NCI-H1105 treated with DMSO at 0.1 percent for 48 hours (cell line): ENCODE measurements around the gene SLC44A4.
A peak's percentile ranks its signal among the peaks of the same experiment; 100 is the strongest.
"Not testable (repeated sequence)": the region's sequence is repeated elsewhere in the genome, so short reads cannot be mapped to it uniquely, and the experiment has no call there.

Source experiments
- DNase-seq: peaks from one replicate; lab custom pipeline; 2025; lab: John Stamatoyannopoulos, UW

The SLC44A4 gene

DNA sequence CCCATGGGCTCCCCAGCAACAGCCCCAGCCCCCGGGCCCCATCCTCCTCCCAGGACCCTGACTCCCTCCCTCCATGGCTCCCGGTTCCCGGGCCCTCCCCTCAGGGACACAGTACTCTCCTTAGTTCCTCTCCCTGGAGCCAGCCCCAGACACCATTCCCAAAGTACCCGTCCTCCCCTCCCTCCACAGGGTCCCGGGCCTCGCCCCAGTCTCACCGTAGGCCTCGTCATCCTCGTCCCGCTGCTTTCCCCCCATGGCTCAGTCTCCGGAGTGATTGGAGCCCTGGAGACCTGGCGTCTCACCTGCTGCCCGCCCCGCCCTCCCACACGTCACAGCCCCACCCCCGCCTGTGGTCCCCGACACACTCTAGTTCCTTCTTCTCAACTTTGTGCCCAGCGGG, at the start of gene SLC44A4:
TSS of gene SLC44A4 (minus strand) at position 272 of the 400 bp plus-strand sequence. CDS start at position 255, 17 bp downstream.
- no peak for DNase-seq

DNA sequence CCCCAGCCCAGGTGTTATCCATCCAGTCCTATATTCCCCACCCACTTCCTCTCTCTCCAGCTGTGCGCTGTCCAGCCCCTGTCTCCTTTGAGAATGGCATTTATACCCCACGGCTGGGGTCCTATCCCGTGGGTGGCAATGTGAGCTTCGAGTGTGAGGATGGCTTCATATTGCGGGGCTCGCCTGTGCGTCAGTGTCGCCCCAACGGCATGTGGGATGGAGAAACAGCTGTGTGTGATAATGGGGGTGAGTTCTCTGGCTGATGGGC, 49.8 kb upstream of the SLC44A4 start:
- no peak for DNase-seq

DNA sequence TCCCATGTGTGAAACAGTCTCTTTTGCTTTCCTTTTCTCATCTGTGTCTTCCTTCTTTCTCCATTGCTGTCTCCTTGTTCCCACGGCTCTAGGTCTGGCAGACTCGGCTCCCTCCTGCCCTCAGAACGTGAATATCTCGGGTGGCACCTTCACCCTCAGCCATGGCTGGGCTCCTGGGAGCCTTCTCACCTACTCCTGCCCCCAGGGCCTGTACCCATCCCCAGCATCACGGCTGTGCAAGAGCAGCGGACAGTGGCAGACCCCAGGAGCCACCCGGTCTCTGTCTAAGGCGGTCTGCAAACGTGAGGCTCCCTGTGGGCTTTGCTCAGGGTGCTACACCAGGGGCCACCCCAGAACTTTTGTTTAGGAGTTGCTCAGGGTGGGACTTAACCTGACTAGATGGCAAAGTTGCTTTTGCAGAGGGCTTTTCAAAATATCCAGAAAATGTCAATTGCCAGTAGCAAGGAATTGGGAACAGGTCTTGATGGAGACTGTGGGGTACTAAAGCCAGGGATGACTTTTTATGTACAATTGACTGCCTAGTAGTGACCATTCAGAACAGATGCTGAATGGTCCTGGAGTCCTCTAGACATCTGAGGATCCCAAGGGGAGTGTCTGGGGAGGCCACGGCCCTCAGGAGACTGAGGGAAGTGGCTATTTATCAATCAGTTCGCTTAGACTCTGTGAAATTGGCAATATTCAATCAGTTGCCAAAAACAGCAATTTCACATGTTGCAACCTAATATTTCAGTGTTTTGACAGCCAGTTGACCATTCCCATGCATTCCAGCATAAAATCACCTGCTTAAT, 49.3 kb upstream of the SLC44A4 start:
- no peak for DNase-seq

GRCh38 chr6:31927242-31927862, 48.6 kb upstream of the SLC44A4 start, which contains the start of gene C2:
Gene C2 (plus strand): TSS chr6:31927717. CDS start chr6:31927753, 36 bp downstream.
- no peak for DNase-seq

GRCh38 chr6:31922942-31923341, 44.1 kb upstream of the SLC44A4 start:
- peak; percentile 41 for DNase-seq

- no peak for DNase-seq
Observed at GRCh38 chr6:31920811-31921210, 42.0 kb upstream of the SLC44A4 start.

DNA sequence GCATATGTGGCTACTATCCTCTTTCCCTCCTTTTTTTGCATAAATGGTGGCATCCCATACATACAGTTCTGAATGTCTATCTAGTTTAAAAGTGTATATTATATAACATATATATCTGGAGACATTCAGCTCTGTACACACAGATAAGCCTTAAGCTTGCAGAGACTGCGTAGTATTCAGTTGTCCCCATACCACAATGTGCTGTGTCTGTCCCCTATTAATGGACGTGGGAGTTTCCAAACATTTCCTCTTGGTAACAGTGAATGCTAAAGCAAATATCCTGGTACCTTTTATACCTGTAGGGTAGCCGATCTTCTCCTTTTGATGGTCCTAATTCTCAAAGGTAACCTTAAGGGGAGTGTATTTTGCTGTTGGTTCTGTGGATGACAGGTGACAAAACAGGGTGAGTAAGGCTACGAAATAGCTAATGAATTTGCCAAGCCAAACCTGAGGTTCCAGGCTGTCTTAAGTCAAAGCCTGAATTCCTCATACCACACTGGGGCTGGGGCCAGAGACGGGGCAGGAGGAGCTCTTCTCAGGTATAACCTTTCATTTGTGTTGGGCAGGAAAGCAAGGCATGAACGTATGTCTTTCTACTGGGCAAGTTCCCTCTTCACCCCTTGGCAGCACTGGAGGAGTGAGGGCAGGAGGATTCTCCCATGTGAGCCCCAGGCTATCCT, 41.0 kb upstream of the SLC44A4 start:
- no peak for DNase-seq

- no peak for DNase-seq
Observed at GRCh38 chr6:31918069-31918720, 39.4 kb upstream of the SLC44A4 start.

GRCh38 chr6:31915756-31916155, 37.0 kb upstream of the SLC44A4 start:
- no peak for DNase-seq

- DNase-seq: no peak
Observed at GRCh38 chr6:31915351-31915750, 36.6 kb upstream of the SLC44A4 start.

DNA sequence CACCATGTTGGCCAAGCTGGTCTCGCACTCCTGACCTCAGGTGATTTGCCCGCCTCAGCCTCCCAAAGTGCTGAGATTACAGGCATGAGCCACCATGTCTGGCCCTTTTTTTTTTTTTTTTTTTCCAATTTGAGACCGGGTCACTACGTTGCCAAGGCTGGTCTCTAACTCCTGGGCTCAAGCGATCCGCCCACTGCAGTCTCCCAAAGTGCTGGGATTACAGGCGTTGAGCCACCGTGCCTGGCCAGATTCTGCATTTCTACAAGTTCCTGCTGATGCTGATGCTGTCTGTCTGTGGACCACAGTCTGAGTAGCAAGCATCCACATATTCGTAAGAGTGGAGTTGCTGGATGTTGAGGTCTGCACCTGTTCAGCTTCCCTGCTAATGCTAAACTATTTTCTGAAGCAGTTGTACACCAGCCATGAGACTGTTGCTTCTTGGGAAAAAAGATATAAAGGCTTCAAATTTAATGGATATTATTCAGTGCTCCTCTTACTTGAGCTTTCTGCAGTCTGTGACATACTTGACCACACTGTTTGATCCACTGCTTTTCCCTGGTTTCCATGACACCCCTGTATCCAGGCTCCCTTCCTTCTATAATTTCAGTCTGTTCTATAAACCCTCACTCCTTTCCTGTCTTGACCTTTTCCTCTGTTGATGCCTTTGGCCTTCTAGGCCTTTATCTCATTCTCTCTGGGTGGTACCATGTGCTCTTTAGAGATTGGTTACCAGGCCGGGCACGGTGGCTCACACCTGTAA, 33.2 kb upstream of the SLC44A4 start:
- DNase-seq: no peak

DNA sequence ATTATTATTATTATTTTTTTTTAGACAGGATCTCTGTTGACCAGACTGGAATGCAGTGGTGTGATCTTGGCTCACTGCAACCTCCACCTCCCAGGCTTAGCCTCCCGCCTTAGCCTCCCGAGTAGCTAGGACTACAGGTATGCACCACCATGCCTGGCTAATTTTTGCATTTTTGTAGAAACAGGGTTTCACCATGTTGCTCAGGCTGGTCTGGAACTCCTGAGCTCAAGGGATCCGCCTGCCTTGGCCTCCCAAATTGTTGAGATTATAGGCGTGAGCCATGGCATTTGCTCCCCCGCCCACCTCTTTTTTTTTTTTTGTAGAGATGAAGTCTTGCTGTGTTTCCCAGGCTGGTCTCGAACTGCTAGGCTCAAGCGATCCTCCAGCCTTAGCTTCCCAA, 30.5 kb upstream of the SLC44A4 start:
- DNase-seq: not testable (repeated sequence)

- no peak for DNase-seq
Observed at GRCh38 chr6:31908791-31909190, 30.0 kb upstream of the SLC44A4 start.

- DNase-seq: not testable (repeated sequence)
Observed at GRCh38 chr6:31908255-31908654, 29.5 kb upstream of the SLC44A4 start.

- no peak for DNase-seq
Observed at GRCh38 chr6:31907158-31907813, 28.5 kb upstream of the SLC44A4 start.

DNA sequence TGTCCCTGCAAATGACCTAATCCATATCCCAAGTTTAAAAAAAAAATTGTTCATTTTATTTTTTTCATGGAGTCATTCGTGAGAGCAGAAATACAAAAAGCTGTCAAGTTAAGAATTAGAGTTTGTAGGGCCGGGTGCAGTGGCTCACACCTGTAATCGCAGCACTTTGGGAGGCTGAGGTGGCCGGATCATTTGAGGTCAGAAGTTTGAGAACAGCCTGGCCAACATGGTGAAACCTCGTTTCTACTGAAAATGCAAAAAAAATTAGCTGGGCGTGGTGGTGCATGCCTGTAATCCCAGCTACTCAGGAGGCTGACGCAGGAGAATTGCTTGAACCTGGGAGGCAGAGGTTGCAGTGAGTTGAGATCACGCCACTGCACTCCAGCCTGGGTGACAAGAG, 27.9 kb upstream of the SLC44A4 start:
- not testable (repeated sequence) for DNase-seq

- no peak for DNase-seq
Observed at GRCh38 chr6:31906122-31906521, 27.3 kb upstream of the SLC44A4 start.

GRCh38 chr6:31905041-31905440, 26.2 kb upstream of the SLC44A4 start:
- DNase-seq: no peak

GRCh38 chr6:31903957-31904356, 25.2 kb upstream of the SLC44A4 start:
- no peak for DNase-seq

- peak; percentile 94 for DNase-seq
Observed at GRCh38 chr6:31901953-31902643, 23.3 kb upstream of the SLC44A4 start, which contains the start of gene ZBTB12. Gene ZBTB12 (minus strand): TSS chr6:31902086. CDS start chr6:31901305, 781 bp downstream.
